Measurements from ENCODE around the gene CRKL. TPM values are rescaled to one million over a fixed set of nuclear protein-coding genes. Genes with fewer than 3 reads are reported as not detected.

Gene CRKL
- total RNA-seq, 1 experiment from 2014 or later: 87.7 TPM

DNA sequence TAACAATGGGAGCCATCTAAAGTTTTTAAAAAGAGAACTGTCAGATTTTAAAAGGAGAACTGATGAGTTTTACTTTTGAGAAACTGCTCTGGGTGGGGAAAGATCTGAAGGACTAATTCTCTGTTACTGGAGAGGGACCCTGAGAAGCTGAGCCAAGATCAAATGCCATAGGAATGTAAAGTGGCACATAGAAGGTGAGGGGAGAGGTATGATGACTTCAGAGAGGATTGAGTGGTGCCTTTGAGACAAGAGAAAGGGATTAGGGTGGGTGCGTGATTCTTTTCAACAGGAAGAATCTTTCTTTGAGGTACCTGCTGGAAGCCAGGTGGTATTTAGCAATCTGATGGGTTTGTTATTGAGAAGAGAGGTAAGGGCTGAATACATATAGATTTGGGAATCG lies 9.0 kb downstream of the CRKL start:
- DNase-seq (ENCODE audit: low read depth, low spot score) (no peak), ATAC-seq (no peak)
- H3K4me3 ChIP-seq (replicated peaks in 1 of 2; ENCODE audit: low read depth in 1 of 2, low read length in 2 of 2): no peak overlapping the region
- no TSS peak for BruUV-seq (replicated peaks)
- H3K27ac ChIP-seq (ENCODE audit: low read depth, low read length): no peak overlapping the region
- H3K79me2 ChIP-seq (ENCODE audit: insufficient read depth, low read length): peaks cover 99% of the 10 kb centered on the region
- H3K27me3 ChIP-seq (ENCODE audit: insufficient read depth, low read length): no peaks in the 10 kb centered on the region
- intact Hi-C loops (cut with micrococcal nuclease): no loop called here
- CTCF ChIA-PET: interaction anchor here (2.4 kb wide), 1 partner anchor 9 kb away, joined by 14 read pairs; the partner anchor contains the start of gene CRKL
- peaks cover 36% of the 10 kb centered on the region for H4K20me1 ChIP-seq (ENCODE audit: insufficient read depth)
- TF ChIP-seq POLR2A (IDR thresholded peaks at IDR 0.05; ENCODE audit: borderline replicate concordance, extremely low read depth, insufficient read depth, insufficient read length) (no peak), TCF7L2 (IDR thresholded peaks at IDR 0.05; ENCODE audit: borderline replicate concordance, extremely low read depth, insufficient read depth, insufficient read length) (no peak), ZNF274 (IDR thresholded peaks at IDR 0.05; ENCODE audit: low read depth, low read length) (no peak), EZH2phosphoT487 (IDR thresholded peaks at IDR 0.05; ENCODE audit: borderline replicate concordance) (no peak), RAD21 (IDR thresholded peaks at IDR 0.05; ENCODE audit: low read depth) (no peak)
- TF ChIP-seq, protein P1, sequence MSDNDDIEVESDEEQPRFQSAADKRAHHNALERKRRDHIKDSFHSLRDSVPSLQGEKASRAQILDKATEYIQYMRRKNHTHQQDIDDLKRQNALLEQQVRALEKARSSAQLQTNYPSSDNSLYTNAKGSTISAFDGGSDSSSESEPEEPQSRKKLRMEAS (IDR thresholded peaks at IDR 0.05): no peak
- peaks cover 0 to 3% of the 10 kb centered on the region in 2 experiments; a peak in 1 of 4 replicates for H3K36me3 ChIP-seq (ENCODE audit: control insufficient read depth in 1 of 2, insufficient read depth in 2 of 2, low read length in 2 of 2)
- no peak overlapping the region for H2AFZ ChIP-seq (ENCODE audit: low read depth, low read length, poor library complexity, severe bottlenecking)
- RAD21 ChIA-PET (ENCODE audit: low non-redundant PET in 1 of 2, low total read pairs in 2 of 2, uncharacterized antibody in 2 of 2, unreplicated experiment in 2 of 2): no interaction called here
- H3K9me2 ChIP-seq (ENCODE audit: insufficient read depth): no peaks in the 10 kb centered on the region
- H3K4me1 ChIP-seq (ENCODE audit: control insufficient read depth in 1 of 2, insufficient read depth in 2 of 2, low read length in 2 of 2): peaks cover 7 to 13% of the 10 kb centered on the region in 2 experiments; a peak in 3 of 4 replicates
- H3K4me2 ChIP-seq (ENCODE audit: low read length): no peak overlapping the region
- no peaks in the 10 kb centered on the region for H3K9me3 ChIP-seq (ENCODE audit: control insufficient read depth in 1 of 2, insufficient read depth in 1 of 2, low read depth in 1 of 2, low read length in 2 of 2)
- POLR2A ChIA-PET: interaction anchor here (1.6 kb wide), 1 partner anchor 9 kb away, joined by 4 read pairs; the partner anchor contains the start of gene CRKL
- no peak overlapping the region for H3K9ac ChIP-seq (ENCODE audit: low read length)

DNA sequence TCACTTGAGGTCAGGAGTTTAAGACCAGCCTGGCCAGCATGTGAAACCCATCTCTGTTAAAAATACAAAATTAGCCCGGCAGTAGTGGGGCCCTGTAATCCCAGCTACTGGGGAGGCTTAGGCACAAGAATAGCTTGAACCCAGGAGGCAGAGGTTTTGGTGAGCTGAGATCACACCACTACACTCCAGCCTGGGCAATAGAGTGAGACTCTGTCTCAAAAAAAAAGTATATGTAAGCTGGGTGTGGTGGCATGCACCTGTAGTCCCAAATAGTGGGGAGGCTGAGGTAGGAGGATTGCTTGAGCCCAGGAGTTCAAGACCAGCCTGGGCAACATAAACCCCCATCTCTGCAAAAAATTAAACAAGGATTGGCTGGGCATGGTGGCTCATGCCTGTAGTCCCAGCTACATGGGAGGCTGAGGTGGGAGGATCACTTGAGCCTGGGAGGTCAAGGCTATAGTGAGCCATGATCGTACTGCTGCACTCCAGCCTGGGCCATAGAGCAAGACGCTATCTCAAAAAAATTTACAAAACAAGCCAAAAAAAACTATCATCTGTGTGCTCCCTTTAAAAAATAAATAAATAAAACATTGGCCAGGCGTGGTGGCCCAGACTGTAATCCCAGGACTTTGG lies 10.8 kb downstream of the CRKL start:
- intact Hi-C loops (cut with micrococcal nuclease): no loop called here
- Histone ChIP-seq H3K36me3 (ENCODE audit: control insufficient read depth in 1 of 2, insufficient read depth in 2 of 2, low read length in 2 of 2) (no peaks in the 10 kb centered on the region), H3K27me3 (ENCODE audit: insufficient read depth, low read length) (no peaks in the 10 kb centered on the region), H2AFZ (ENCODE audit: low read depth, low read length, poor library complexity, severe bottlenecking) (no peak overlapping the region), H3K79me2 (ENCODE audit: insufficient read depth, low read length) (peaks cover 99% of the 10 kb centered on the region), H4K20me1 (ENCODE audit: insufficient read depth) (peaks cover 40% of the 10 kb centered on the region; the same call in 1 of the 2 replicates), H3K9me3 (ENCODE audit: control insufficient read depth in 1 of 2, insufficient read depth in 1 of 2, low read depth in 1 of 2, low read length in 2 of 2) (no peaks in the 10 kb centered on the region), H3K4me1 (ENCODE audit: control insufficient read depth in 1 of 2, insufficient read depth in 2 of 2, low read length in 2 of 2) (no peaks in the 10 kb centered on the region; a peak in 1 of 4 replicates), H3K4me2 (ENCODE audit: low read length) (no peak overlapping the region), H3K4me3 (replicated peaks in 1 of 2; ENCODE audit: low read depth in 1 of 2, low read length in 2 of 2) (no peak overlapping the region), H3K9me2 (ENCODE audit: insufficient read depth) (no peaks in the 10 kb centered on the region), H3K9ac (ENCODE audit: low read length) (no peak overlapping the region), H3K27ac (ENCODE audit: low read depth, low read length) (no peak overlapping the region)
- RAD21 ChIA-PET (ENCODE audit: low non-redundant PET in 1 of 2, low total read pairs in 2 of 2, uncharacterized antibody in 2 of 2, unreplicated experiment in 2 of 2): no interaction called here
- no peak for ATAC-seq
- BruUV-seq (replicated peaks): no TSS peak
- POLR2A ChIA-PET: no interaction called here
- CTCF ChIA-PET: interaction anchor here (1.3 kb wide), 1 partner anchor 11 kb away, joined by 6 read pairs; the partner anchor contains the start of gene CRKL
- no peak for DNase-seq (ENCODE audit: low read depth, low spot score)
- TF ChIP-seq, protein P2, sequence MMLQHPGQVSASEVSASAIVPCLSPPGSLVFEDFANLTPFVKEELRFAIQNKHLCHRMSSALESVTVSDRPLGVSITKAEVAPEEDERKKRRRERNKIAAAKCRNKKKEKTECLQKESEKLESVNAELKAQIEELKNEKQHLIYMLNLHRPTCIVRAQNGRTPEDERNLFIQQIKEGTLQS (IDR thresholded peaks at IDR 0.05): no peak
- TF ChIP-seq FOSL1 (IDR thresholded peaks at IDR 0.05; ENCODE audit: low read depth): no peak
- TF ChIP-seq, protein P3, sequence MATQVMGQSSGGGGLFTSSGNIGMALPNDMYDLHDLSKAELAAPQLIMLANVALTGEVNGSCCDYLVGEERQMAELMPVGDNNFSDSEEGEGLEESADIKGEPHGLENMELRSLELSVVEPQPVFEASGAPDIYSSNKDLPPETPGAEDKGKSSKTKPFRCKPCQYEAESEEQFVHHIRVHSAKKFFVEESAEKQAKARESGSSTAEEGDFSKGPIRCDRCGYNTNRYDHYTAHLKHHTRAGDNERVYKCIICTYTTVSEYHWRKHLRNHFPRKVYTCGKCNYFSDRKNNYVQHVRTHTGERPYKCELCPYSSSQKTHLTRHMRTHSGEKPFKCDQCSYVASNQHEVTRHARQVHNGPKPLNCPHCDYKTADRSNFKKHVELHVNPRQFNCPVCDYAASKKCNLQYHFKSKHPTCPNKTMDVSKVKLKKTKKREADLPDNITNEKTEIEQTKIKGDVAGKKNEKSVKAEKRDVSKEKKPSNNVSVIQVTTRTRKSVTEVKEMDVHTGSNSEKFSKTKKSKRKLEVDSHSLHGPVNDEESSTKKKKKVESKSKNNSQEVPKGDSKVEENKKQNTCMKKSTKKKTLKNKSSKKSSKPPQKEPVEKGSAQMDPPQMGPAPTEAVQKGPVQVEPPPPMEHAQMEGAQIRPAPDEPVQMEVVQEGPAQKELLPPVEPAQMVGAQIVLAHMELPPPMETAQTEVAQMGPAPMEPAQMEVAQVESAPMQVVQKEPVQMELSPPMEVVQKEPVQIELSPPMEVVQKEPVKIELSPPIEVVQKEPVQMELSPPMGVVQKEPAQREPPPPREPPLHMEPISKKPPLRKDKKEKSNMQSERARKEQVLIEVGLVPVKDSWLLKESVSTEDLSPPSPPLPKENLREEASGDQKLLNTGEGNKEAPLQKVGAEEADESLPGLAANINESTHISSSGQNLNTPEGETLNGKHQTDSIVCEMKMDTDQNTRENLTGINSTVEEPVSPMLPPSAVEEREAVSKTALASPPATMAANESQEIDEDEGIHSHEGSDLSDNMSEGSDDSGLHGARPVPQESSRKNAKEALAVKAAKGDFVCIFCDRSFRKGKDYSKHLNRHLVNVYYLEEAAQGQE (IDR thresholded peaks at IDR 0.05; ENCODE audit: low read depth): no peak
- TF ChIP-seq EGR1 (IDR thresholded peaks at IDR 0.05; ENCODE audit: low read depth): no peak
- TF ChIP-seq CBX3 (IDR thresholded peaks at IDR 0.05; ENCODE audit: low read depth): no peak
- TF ChIP-seq POLR2AphosphoS5 (IDR thresholded peaks at IDR 0.05; ENCODE audit: low read depth, low read length): no peak
- no peak for TF ChIP-seq ELF1 (IDR thresholded peaks at IDR 0.05; ENCODE audit: borderline replicate concordance, low read depth)
- no peak for TF ChIP-seq EZH2phosphoT487 (IDR thresholded peaks at IDR 0.05; ENCODE audit: borderline replicate concordance)
- TF ChIP-seq, protein P1 (IDR thresholded peaks at IDR 0.05): no peak
- no peak for TF ChIP-seq TCF7L2 (IDR thresholded peaks at IDR 0.05; ENCODE audit: borderline replicate concordance, extremely low read depth, insufficient read depth, insufficient read length)
- TF ChIP-seq SP1 (IDR thresholded peaks at IDR 0.05; ENCODE audit: low read depth): no peak
- no peak for TF ChIP-seq CEBPB (IDR thresholded peaks at IDR 0.05; ENCODE audit: low read depth)
- no peak for TF ChIP-seq POLR2A (IDR thresholded peaks at IDR 0.05; ENCODE audit: borderline replicate concordance, extremely low read depth, insufficient read depth, insufficient read length)
- TF ChIP-seq SRF (IDR thresholded peaks at IDR 0.05; ENCODE audit: low read depth): no peak

Data from HCT116 (cell line).